ENCODE data around the gene NSFL1C. TPM values are rescaled to one million over a fixed set of nuclear protein-coding genes. Genes with fewer than 3 reads are reported as not detected.

NSFL1C gene
- polyA plus RNA-seq, 5 donors: 82.5 to 96.7 (median 93.7) TPM

GRCh38 chr20:1489764-1490436, 23.3 kb upstream of the NSFL1C start:
- DNase-seq: no peak

GRCh38 chr20:1489325-1489724, 22.7 kb upstream of the NSFL1C start:
- DNase-seq: no peak

- DNase-seq: no peak
These were observed 19.9 kb upstream of the NSFL1C start for GRCh38 chr20:1486566-1486965.

DNA sequence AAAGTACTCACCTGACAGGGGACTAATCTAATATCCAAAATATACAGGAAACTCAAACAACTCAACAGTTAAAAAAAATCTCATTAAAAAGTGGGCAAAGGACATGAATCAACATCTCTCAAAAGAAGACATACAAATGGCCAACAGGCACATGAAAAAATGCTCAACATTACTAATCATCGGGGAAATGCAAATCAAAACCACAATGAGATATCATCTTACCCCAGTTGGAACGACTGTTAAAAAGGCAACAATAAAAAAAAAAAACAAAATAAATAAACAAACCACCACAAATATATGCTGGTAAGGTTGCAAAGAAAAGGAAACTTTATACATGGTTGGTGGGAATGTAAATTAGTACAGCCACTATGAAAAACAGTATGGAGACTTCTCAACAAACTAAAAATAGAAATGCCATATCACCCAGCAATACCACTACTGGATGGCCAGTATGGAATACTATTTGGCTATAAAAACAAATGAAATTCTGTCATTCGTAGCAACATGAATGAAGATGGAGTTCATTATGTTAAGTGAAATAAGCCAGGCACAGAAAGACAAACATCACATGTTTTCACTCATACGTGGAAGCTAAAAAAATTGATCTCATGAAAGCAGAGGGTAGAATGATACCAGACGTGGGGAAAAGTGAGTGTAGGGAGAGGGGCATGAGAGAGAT, 17.9 kb upstream of the NSFL1C start:
- DNase-seq: no peak

DNA sequence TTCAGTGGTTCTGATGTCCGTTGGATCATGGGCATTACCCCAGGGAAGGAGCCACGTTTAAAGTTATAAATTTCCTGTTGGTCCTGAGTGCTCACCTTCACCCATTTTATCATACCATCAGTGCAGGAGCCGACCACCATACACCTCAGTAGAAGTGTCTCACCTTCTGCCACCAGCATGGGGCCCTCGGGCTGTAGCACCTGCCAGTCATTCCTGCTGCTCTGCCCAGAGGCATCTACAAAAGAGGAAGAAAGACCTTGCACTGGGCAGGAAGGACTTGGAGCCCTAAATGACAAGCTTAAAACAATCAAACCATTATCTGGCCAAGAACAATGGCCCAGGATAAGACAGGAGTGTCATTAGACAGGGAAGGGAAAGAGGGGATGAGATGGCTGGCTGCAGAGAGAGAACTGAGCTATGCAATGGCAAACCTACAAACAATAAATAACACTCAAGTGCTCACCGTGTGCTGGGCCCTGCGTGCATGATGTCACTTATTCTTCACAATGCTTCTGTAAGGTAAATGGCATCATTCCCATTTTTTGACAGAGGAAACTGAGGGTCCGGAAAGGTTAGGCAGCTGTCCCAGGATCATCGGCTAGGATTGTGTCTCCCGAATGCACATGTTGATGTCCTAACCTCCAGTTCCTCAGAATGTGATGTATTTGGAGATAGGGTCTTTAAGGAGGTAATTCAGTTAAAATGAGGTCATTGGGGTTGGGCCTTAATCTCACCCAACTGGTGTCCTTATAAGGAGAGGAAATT, 13.4 kb upstream of the NSFL1C start:
- no peak for DNase-seq

GRCh38 chr20:1478566-1478965, 11.9 kb upstream of the NSFL1C start:
- no peak for DNase-seq

- DNase-seq: no peak
These were observed 11.3 kb upstream of the NSFL1C start for GRCh38 chr20:1477896-1478490.

- DNase-seq: no peak
These were observed 8.4 kb upstream of the NSFL1C start for GRCh38 chr20:1474817-1475603.

GRCh38 chr20:1474325-1474724, 7.7 kb upstream of the NSFL1C start:
- no peak for DNase-seq

- no peak for DNase-seq
These were observed 6.9 kb upstream of the NSFL1C start for GRCh38 chr20:1473246-1474220.

GRCh38 chr20:1472556-1473245, 6.1 kb upstream of the NSFL1C start:
- DNase-seq: no peak

GRCh38 chr20:1471242-1471641, 4.6 kb upstream of the NSFL1C start:
- no peak for DNase-seq

GRCh38 chr20:1469925-1470571, 3.4 kb upstream of the NSFL1C start:
- peak; percentile 52 to 61 for DNase-seq

- DNase-seq: no peak
These were observed 2.8 kb upstream of the NSFL1C start for GRCh38 chr20:1469306-1469905.

DNA sequence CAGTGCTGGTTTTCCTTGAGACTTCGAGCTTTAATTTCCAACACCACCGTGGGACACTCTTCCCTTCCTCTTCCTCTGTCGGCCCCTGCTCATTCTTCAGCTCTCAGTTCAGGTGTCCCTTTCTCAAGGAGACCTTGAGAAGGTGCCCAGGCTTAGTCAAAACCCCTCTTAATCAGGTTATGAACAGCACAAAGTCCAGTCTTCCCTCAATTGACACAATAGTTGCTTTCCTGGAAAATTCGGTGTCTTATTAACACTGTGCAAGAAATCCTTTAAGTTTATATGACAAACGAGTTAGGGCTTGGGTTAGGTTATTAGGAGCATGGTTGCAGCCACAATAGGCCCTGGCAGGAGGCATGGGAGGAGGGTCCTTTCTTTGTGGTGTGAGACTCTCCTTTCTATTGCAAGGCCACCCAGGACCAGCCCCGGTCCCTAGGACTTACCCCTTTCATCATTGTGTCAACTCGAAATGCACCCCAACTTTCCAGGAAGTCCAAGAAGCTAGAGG, 1.5 kb upstream of the NSFL1C start:
- no peak for DNase-seq

GRCh38 chr20:1467355-1468116, 887 bp upstream of the NSFL1C start:
- DNase-seq: no peak

DNA sequence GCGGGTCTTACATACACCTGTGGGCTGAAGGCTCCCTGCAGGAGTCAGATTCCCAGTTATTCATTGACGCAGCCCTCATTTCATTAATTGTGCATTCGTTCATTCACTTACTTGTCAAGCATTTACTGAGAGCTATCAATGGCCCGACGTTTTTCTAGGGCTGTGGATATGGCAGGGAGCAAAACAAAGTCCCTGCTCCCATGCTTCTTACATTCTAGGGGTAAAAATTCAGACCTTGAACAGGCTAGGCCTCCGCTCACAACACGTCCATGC, 369 bp upstream of the NSFL1C start:
- no peak for DNase-seq

Data from right lung (tissue), 5 donors.